T-cell (primary cell): ENCODE results near the gene JARID2. TPM values are rescaled to one million over a fixed set of nuclear protein-coding genes. Genes with fewer than 3 reads are reported as not detected.

Experiments used
- ATAC-seq, 4 experiments: fragments of 200-7000 bp in 3 of 4; fragments of 150-1000 bp in 1 of 4; cut with Tn5 transposase; replicated peaks in 1 of 4; 1 replicate in 3 of 4; 2 replicates in 1 of 4; pipeline ENCODE4 v1.10.0; 2021; ENCODE audit warnings: moderate library complexity in 3 of 4, mild to moderate bottlenecking in 2 of 4, moderate number of reproducible peaks in 1 of 4
- CTCF ChIA-PET, 2 donors: fragments of 300-600 bp; sonication (Branson Sonifier 250); formaldehyde crosslinking; loops; one replicate each; lab custom pipeline; 2022; ENCODE audit warnings: antibody characterized with exemption in 2 of 2; lab: Charles Lee
- POLR2A ChIA-PET, 2 donors: fragments of 300-600 bp; sonication (Branson Sonifier 250); formaldehyde crosslinking; loops; one replicate each; lab custom pipeline; 2022; ENCODE audit warnings: antibody characterized with exemption in 2 of 2; lab: Charles Lee
- DNase-seq, 35 experiments: peaks; one replicate each; pipeline versions ENCODE4 v3.0.0 to v3.0.0-alpha.2; 2013 to 2023
- H3K27ac ChIP-seq: one replicate; pipeline ENCODE4 v1.5.1; 2013; ENCODE audit warnings: low read length
- H3K27me3 ChIP-seq, 2 experiments: replicated peaks in 1 of 2; 1 replicate in 1 of 2; 2 replicates in 1 of 2; pipeline versions ENCODE4 v1.6.1 to v1.7.0; 2013; ENCODE audit warnings: low read length in 1 of 2, mixed read lengths in 1 of 2; ENCODE audit not compliant: control insufficient read depth in 2 of 2, insufficient read depth in 2 of 2; ENCODE audit errors: extremely low read depth in 1 of 2
- H3K36me3 ChIP-seq, 2 donors: 1 replicate in 1 of 2; 2 replicates in 1 of 2; pipeline versions ENCODE4 v1.6.1 to v1.7.0; 2013; ENCODE audit warnings: low read length in 1 of 2; ENCODE audit not compliant: control insufficient read depth in 2 of 2, insufficient read depth in 1 of 2; ENCODE audit errors: extremely low read depth in 1 of 2
- H3K4me1 ChIP-seq, 2 experiments: 1 replicate in 1 of 2; 2 replicates in 1 of 2; pipeline versions ENCODE4 v1.6.1 to v1.7.0; 2013; ENCODE audit warnings: low read length in 2 of 2, mixed read lengths in 1 of 2; ENCODE audit not compliant: insufficient read depth in 2 of 2, control insufficient read depth in 1 of 2; ENCODE audit errors: extremely low read depth in 1 of 2
- H3K4me3 ChIP-seq, 2 donors: 1 replicate in 1 of 2; 2 replicates in 1 of 2; pipeline versions ENCODE4 v1.5.1 to v1.7.0; 2013; ENCODE audit warnings: mild to moderate bottlenecking in 2 of 2, low read length in 1 of 2, moderate library complexity in 1 of 2; ENCODE audit not compliant: control insufficient read depth in 1 of 2; ENCODE audit errors: extremely low read depth in 1 of 2
- H3K9me3 ChIP-seq: 2 replicates; pipeline ENCODE4 v1.7.0; 2013
- H3K27ac Mint-ChIP-seq, 2 donors: one replicate each; pipeline ENCODE4 v1.8.0; 2020 to 2021; ENCODE audit warnings: mild to moderate bottlenecking in 2 of 2, mixed read lengths in 2 of 2
- H3K27me3 Mint-ChIP-seq, 2 donors: one replicate each; pipeline ENCODE4 v1.8.0; 2021 to 2022; ENCODE audit warnings: mixed read lengths in 2 of 2
- H3K36me3 Mint-ChIP-seq: one replicate; pipeline ENCODE4 v1.8.0; 2021; ENCODE audit warnings: mixed read lengths
- H3K4me1 Mint-ChIP-seq, 3 donors: one replicate each; pipeline ENCODE4 v1.8.0; 2020 to 2022; ENCODE audit warnings: mixed read lengths in 3 of 3, mild to moderate bottlenecking in 1 of 3
- H3K4me3 Mint-ChIP-seq, 3 donors: one replicate each; pipeline ENCODE4 v1.8.0; 2020 to 2022; ENCODE audit warnings: mild to moderate bottlenecking in 3 of 3, mixed read lengths in 3 of 3, moderate library complexity in 3 of 3
- H3K9me3 Mint-ChIP-seq, 3 donors: one replicate each; pipeline ENCODE4 v1.8.0; 2020 to 2022; ENCODE audit warnings: mixed read lengths in 3 of 3
- WGBS: methylation state at CpG from one replicate; pipeline ENCODE4 v1.1.5; 2013; ENCODE audit warnings: missing lambda C conversion rate; ENCODE audit not compliant: insufficient coverage; 5-methylcytosine and 5-hydroxymethylcytosine counted together
- total RNA-seq, 35 experiments: library from RNA in 6 of 35; stranded (reverse) in 6 of 35; fragments of 120-200 nt in 1 of 35; gene quantifications; one replicate each; pipeline versions ENCODE4 v1.2.1 to v1.2.4 and lab custom pipeline; 2013 to 2026

The JARID2 gene
- total RNA-seq, 5 donors from 2014 or later (not counting 1 experiment from before 2014, with no cell fraction given): 19.8 to 27.9 (median 21.6) TPM

GRCh38 chr6:15429141-15430110, 183.6 kb downstream of the JARID2 start:
- no peak for DNase-seq
- Histone ChIP-seq H3K4me3 (no peak overlapping the region), H3K9me3 (no peaks in the 10 kb centered on the region), H3K36me3 (peaks cover 0 to 2% of the 10 kb centered on the region in 2 donors), H3K27me3 (no peaks in the 10 kb centered on the region), H3K27ac (no peak overlapping the region), H3K4me1 (peaks cover 27 to 43% of the 10 kb centered on the region in 2 experiments)
- Mint-ChIP-seq H3K36me3 (peaks cover 13% of the 10 kb centered on the region), H3K9me3 (no peaks in the 10 kb centered on the region), H3K27me3 (no peaks in the 10 kb centered on the region), H3K4me1 (peaks cover 86 to 90% (median 87%) of the 10 kb centered on the region in 3 donors), H3K27ac (no peak overlapping the region), H3K4me3 (no peak overlapping the region)
- ATAC-seq: no peak
- CTCF ChIA-PET: no interaction called here
- POLR2A ChIA-PET: interaction anchor here in 1 of 2 donors (0.6 kb wide), 1 partner anchor 10 kb away, joined by 7 read pairs; no protein-coding TSS in a partner anchor
- 100% methylated on average over 2 of the region's 12 CpGs for WGBS

DNA sequence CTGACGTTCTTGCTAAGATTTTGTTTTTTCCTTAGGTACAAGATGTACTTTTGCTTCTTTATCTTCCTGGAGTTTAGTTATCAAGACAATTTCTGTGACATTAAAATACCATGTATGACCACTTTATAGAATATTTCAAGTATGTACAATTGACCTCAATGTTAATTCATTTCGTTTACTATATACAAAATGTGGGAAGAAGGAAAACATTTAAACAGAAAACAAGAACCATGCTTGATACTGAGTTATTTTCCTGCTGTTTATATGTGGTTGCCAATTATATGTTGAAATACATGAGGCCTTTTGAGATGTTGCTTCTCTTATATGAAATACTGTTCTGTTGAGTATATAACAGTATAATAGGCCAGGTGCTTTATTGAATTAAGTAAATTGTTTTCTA, 184.3 kb downstream of the JARID2 start:
- ChIA-PET POLR2A (no interaction called here), CTCF (no interaction called here)
- Histone ChIP-seq H3K9me3 (no peaks in the 10 kb centered on the region), H3K4me1 (peaks cover 27 to 49% of the 10 kb centered on the region in 2 experiments), H3K27me3 (no peaks in the 10 kb centered on the region), H3K36me3 (peaks cover 0 to 2% of the 10 kb centered on the region in 2 donors), H3K4me3 (no peak overlapping the region), H3K27ac (no peak overlapping the region)
- peaks cover 11% of the 10 kb centered on the region for H3K36me3 Mint-ChIP-seq
- H3K4me1 Mint-ChIP-seq: peaks cover 90 to 92% (median 91%) of the 10 kb centered on the region in 3 donors
- ATAC-seq: no peak
- WGBS: no CpG with 5 or more reads among the region's 2 CpGs
- no peaks in the 10 kb centered on the region for H3K9me3 Mint-ChIP-seq
- H3K27me3 Mint-ChIP-seq: no peaks in the 10 kb centered on the region
- no peak for DNase-seq
- H3K4me3 Mint-ChIP-seq: no peak overlapping the region
- H3K27ac Mint-ChIP-seq: no peak overlapping the region

- H3K36me3 ChIP-seq: peaks cover 0 to 2% of the 10 kb centered on the region in 2 donors
- H3K4me3 ChIP-seq: no peak overlapping the region
- Mint-ChIP-seq H3K4me1 (peaks cover 84 to 90% (median 89%) of the 10 kb centered on the region in 3 donors), H3K4me3 (no peak overlapping the region), H3K36me3 (peaks cover 6% of the 10 kb centered on the region), H3K27ac (no peak overlapping the region), H3K27me3 (no peaks in the 10 kb centered on the region), H3K9me3 (no peaks in the 10 kb centered on the region)
- ATAC-seq: no peak
- ChIA-PET CTCF (interaction anchor here in 1 of 2 donors (0.6 kb wide), 1 partner anchor 52 kb away, joined by 4 read pairs; no protein-coding TSS in a partner anchor), POLR2A (no interaction called here)
- no peak overlapping the region for H3K27ac ChIP-seq
- H3K27me3 ChIP-seq: no peaks in the 10 kb centered on the region
- WGBS: 100% methylated on average over 3 of the region's 6 CpGs
- H3K4me1 ChIP-seq: peaks cover 29 to 49% of the 10 kb centered on the region in 2 experiments
- no peak for DNase-seq
- H3K9me3 ChIP-seq: no peaks in the 10 kb centered on the region
Measured at GRCh38 chr6:15430931-15431405, 185.1 kb downstream of the JARID2 start.

DNA sequence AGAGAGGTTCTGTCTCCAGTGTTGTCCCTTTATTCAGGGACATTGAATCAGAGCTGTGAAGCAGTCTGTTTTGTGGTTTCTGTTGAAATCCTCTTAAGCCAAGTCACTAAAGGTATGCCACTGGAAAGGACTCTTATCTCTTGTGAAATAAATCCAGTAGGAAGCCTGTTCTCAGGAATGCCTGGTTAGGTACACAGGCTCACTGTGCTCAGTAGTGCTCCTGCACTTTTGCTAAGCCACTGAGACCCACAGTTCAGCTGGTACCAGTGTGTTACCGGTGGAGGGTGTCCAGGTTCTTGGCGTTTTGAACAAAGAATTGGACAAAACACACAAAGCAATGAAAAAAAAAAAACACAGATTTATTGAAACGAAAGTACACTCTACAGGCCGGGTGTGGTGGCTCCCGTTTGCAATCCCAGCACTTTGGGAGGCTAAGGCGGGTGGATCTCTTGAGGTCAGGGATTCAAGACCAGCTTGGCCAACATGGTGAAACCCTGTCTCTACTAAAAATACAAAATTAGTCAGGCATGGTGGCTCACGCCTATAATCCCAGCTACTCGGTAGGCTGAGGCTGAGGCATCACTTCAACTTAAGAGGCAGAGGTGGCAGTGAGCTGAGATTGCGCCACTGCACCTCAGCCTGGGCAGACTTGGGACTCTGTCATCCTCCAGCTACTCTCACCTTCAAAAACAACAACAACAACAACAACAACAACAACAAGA, 186.1 kb downstream of the JARID2 start:
- Histone ChIP-seq H3K27ac (no peak overlapping the region), H3K36me3 (peaks cover 0 to 2% of the 10 kb centered on the region in 2 donors)
- WGBS: 91% methylated on average over 6 of the region's 9 CpGs

DNA sequence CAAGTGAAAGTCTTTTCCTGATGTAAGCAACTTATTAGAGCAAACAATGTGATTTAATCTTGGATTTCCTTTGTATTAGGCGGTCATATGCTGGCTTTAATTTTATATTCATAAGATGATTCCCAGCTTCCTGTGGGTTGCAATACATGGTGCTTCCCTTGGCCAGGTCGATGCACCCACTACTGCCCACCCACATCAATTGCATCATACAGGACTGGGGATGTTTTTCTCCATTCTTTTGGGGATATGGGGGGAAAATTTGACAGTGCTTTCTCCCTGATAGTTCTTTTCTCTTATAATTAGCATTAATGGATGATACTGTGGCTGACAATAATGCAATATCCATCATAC, 187.6 kb downstream of the JARID2 start:
- DNase-seq (no peak), ATAC-seq (no peak)
- Histone ChIP-seq H3K27me3 (no peaks in the 10 kb centered on the region), H3K27ac (no peak overlapping the region), H3K4me1 (peaks cover 37 to 45% of the 10 kb centered on the region in 2 experiments), H3K36me3 (no peaks in the 10 kb centered on the region), H3K9me3 (no peaks in the 10 kb centered on the region), H3K4me3 (peak overlapping the region in 1 of 2 donors; percentile 3)
- H3K4me3 Mint-ChIP-seq: peak overlapping the region in 2 of 3 donors; percentile 37 to 50
- ChIA-PET CTCF (interaction anchor here in 1 of 2 donors (1.0 kb wide), 1 partner anchor 28 kb away, joined by 3 read pairs; no protein-coding TSS in a partner anchor), POLR2A (no interaction called here)
- peaks cover 84 to 92% (median 91%) of the 10 kb centered on the region in 3 donors for H3K4me1 Mint-ChIP-seq
- WGBS: no CpG with 5 or more reads among the region's 2 CpGs
- H3K27ac Mint-ChIP-seq: peak overlapping the region; percentile 19 to 62
- H3K27me3 Mint-ChIP-seq: no peaks in the 10 kb centered on the region
- no peaks in the 10 kb centered on the region for H3K9me3 Mint-ChIP-seq
- H3K36me3 Mint-ChIP-seq: peaks cover 6% of the 10 kb centered on the region

More for the DNA sequence above, 186.1 kb downstream of the JARID2 start:
- H3K4me3 ChIP-seq: no peak overlapping the region
- Mint-ChIP-seq H3K27ac (no peak overlapping the region), H3K36me3 (peaks cover 6% of the 10 kb centered on the region), H3K4me3 (peak overlapping the region in 1 of 3 donors; percentile 50), H3K9me3 (no peaks in the 10 kb centered on the region), H3K4me1 (peaks cover 84 to 90% (median 89%) of the 10 kb centered on the region in 3 donors), H3K27me3 (no peaks in the 10 kb centered on the region)
- DNase-seq (no peak), ATAC-seq (no peak)
- POLR2A ChIA-PET: no interaction called here
- H3K4me1 ChIP-seq: peaks cover 36 to 46% of the 10 kb centered on the region in 2 experiments
- H3K9me3 ChIP-seq: no peaks in the 10 kb centered on the region
- no peaks in the 10 kb centered on the region for H3K27me3 ChIP-seq
- CTCF ChIA-PET: interaction anchor here in 1 of 2 donors (0.6 kb wide), 1 partner anchor 558 kb away, joined by 3 read pairs; no protein-coding TSS in a partner anchor

- H3K36me3 ChIP-seq: no peaks in the 10 kb centered on the region
- peak overlapping the region; percentile 7 for H3K27ac ChIP-seq
- Mint-ChIP-seq H3K4me1 (peaks cover 84 to 95% (median 94%) of the 10 kb centered on the region in 3 donors), H3K9me3 (no peaks in the 10 kb centered on the region), H3K4me3 (peak overlapping the region in 1 of 3 donors; percentile 50), H3K36me3 (peaks cover 6% of the 10 kb centered on the region), H3K27me3 (no peaks in the 10 kb centered on the region), H3K27ac (peak overlapping the region; percentile 55 to 62)
- ChIA-PET POLR2A (no interaction called here), CTCF (interaction anchor here in 1 of 2 donors (0.6 to 1.1 kb wide), 4 partner anchors 8 to 1223 kb away, joined by 3 to 4 read pairs (median 3); no protein-coding TSS in a partner anchor)
- ATAC-seq: no peak
- peaks cover 45 to 48% of the 10 kb centered on the region in 2 experiments for H3K4me1 ChIP-seq
- no peak for DNase-seq
- 57% methylated on average over 1 of the region's 1 CpG for WGBS
- no peak overlapping the region for H3K4me3 ChIP-seq
- no peaks in the 10 kb centered on the region for H3K27me3 ChIP-seq
- H3K9me3 ChIP-seq: no peaks in the 10 kb centered on the region
Measured at GRCh38 chr6:15434263-15434662, 188.4 kb downstream of the JARID2 start.
